Esophagus muscularis mucosa (tissue), 4 donors: ENCODE measurements around the gene LRRC3C. TPM values are rescaled to one million over a fixed set of nuclear protein-coding genes. Genes with fewer than 3 reads are reported as not detected.
"Not testable (repeated sequence)": the region's sequence is repeated elsewhere in the genome, so short reads cannot be mapped to it uniquely, and the experiment has no call there.

Experiments used
- DNase-seq: peaks from one replicate; pipeline ENCODE4 v3.0.0-alpha.2; 2017; ENCODE audit errors: extremely low spot score
- H3K27ac ChIP-seq, 4 donors: fragments of 200-600 bp; sonication (generic); replicated peaks in 1 of 4; 1 replicate in 3 of 4; 2 replicates in 1 of 4; pipeline ENCODE4 v1.5.1; 2016 to 2019; ENCODE audit warnings: mild to moderate bottlenecking in 1 of 4
- H3K27me3 ChIP-seq, 4 donors: fragments of 200-600 bp; sonication (generic); one replicate each; pipeline versions ENCODE4 v1.5.1 to v1.6.0; 2016 to 2019
- H3K36me3 ChIP-seq, 4 donors: fragments of 200-600 bp; sonication (generic); one replicate each; pipeline ENCODE4 v1.5.1; 2016 to 2019
- H3K4me1 ChIP-seq, 4 donors: fragments of 200-600 bp; sonication (generic); one replicate each; pipeline ENCODE4 v1.5.1; 2016 to 2019
- H3K4me3 ChIP-seq, 4 donors: fragments of 200-600 bp; sonication (generic); 1 replicate in 2 of 4; 2 replicates in 2 of 4; pipeline ENCODE4 v1.5.1; 2016 to 2019; ENCODE audit warnings: mild to moderate bottlenecking in 4 of 4, moderate library complexity in 1 of 4
- H3K9me3 ChIP-seq, 4 donors: fragments of 200-600 bp; sonication (generic); 1 replicate in 3 of 4; 2 replicates in 1 of 4; pipeline ENCODE4 v1.5.1; 2016 to 2019
- CTCF ChIP-seq, 3 experiments: fragments of 200-600 bp in 2 of 3; fragments of 450-650 bp in 1 of 3; sonication (generic) in 2 of 3; IDR thresholded peaks; one replicate each; pipeline ENCODE4 v1.5.1; 2017 to 2019; ENCODE audit warnings: antibody characterized with exemption in 3 of 3, mild to moderate bottlenecking in 2 of 3, moderate library complexity in 1 of 3
- EP300 ChIP-seq: sonication (generic); formaldehyde crosslinking; IDR thresholded peaks from one replicate; pipeline ENCODE4 v1.6.1; 2017; ENCODE audit warnings: antibody characterized with exemption
- POLR2A ChIP-seq: fragments of 450-650 bp; IDR thresholded peaks from one replicate; pipeline ENCODE4 v1.6.1; 2017; ENCODE audit warnings: antibody characterized with exemption, moderate library complexity, mild to moderate bottlenecking, low read depth
- POLR2AphosphoS5 ChIP-seq, 2 donors: sonication (generic); formaldehyde crosslinking; IDR thresholded peaks; one replicate each; pipeline ENCODE4 v1.6.1; 2017; ENCODE audit warnings: antibody characterized with exemption in 2 of 2
- WGBS: methylation state at CpG from one replicate; pipeline ENCODE4 v1.1.5; 2018; 5-methylcytosine and 5-hydroxymethylcytosine counted together
- intact Hi-C: fragments of 100-400 bp; cut with DNase I; formaldehyde crosslinking; loops from one replicate; pipeline ENCODE4 v1.15.1; 2023
- total RNA-seq, 4 donors: library from RNA; depleted of rRNA; stranded (reverse); fragments of >200 nt; gene quantifications; one replicate each; pipeline versions ENCODE4 v1.1.0 to v1.2.1, GENCODE V29; 2016

LRRC3C gene
- total RNA-seq, 4 donors from 2014 or later = not detected

DNA sequence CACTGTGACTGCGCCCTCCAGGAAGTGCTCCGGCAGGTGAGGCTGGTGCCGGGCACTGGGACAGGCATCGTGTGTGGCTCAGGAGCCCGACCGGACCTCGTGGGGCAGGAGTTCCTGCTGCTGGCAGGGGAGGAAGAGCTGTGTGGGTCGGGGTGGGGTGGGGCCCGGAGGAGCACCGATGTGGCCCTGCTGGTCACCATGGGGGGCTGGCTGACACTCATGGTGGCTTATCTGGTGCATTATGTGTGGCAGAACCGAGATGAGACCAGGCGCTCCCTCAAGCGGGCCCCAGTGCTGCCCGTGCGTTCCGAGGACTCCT, 16.8 kb downstream of the LRRC3C start:
- Histone ChIP-seq H3K9me3 (no peaks in the 10 kb centered on the region), H3K4me3 (no peak overlapping the region), H3K36me3 (no peaks in the 10 kb centered on the region), H3K4me1 (peaks cover 0 to 8% (median 2%) of the 10 kb centered on the region in 4 donors), H3K27me3 (peaks cover 0 to 25% (median 0%) of the 10 kb centered on the region in 4 donors), H3K27ac (no peak overlapping the region)
- DNase-seq = no peak
- TF ChIP-seq POLR2AphosphoS5 (IDR thresholded peaks at IDR 0.05) (no peak), CTCF (IDR thresholded peaks at IDR 0.05) (no peak), POLR2A (no peak), EP300 (no peak)
- intact Hi-C loops = no loop called here
- WGBS = 92% methylated on average over 11 of the region's 16 CpGs

GRCh38 chr17:39946551-39947330, 19.2 kb downstream of the LRRC3C start:
- DNase-seq = no peak
- intact Hi-C loops = no loop called here
- no peaks in the 10 kb centered on the region for H3K9me3 ChIP-seq
- H3K4me3 ChIP-seq = no peak overlapping the region
- 87% methylated on average over 5 of the region's 15 CpGs for WGBS
- peaks cover 0 to 25% (median 0%) of the 10 kb centered on the region in 4 donors for H3K27me3 ChIP-seq
- TF ChIP-seq EP300 (no peak), POLR2AphosphoS5 (IDR thresholded peaks at IDR 0.05) (no peak), POLR2A (no peak), CTCF (IDR thresholded peaks at IDR 0.05) (no peak)
- no peak overlapping the region for H3K27ac ChIP-seq
- H3K36me3 ChIP-seq = no peaks in the 10 kb centered on the region
- H3K4me1 ChIP-seq = peaks cover 0 to 7% (median under 1%) of the 10 kb centered on the region in 4 donors

DNA sequence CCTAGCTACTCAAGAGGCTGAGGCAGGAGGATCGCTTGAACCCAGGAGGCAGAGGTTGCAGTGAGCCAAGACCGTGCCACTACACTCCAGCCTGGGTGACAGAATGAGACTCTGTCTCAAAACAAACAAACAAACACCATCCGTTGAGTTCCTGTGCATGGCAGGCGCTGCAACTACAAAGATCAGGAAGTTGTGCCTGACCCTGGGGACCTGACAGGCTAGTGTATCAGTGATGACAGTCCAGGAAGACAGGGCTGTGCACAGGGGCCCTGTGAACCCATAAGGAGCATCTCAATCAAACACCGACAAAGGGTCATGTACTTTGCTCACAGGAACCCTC, 20.9 kb downstream of the LRRC3C start:
- H3K9me3 ChIP-seq, H3K4me3 ChIP-seq, H3K36me3 ChIP-seq, DNase-seq, intact Hi-C loops, H3K27ac ChIP-seq: not testable (repeated sequence)
- H3K4me1 ChIP-seq = peaks cover 10 to 14% (median 13%) of the 10 kb centered on the region in 4 donors
- H3K27me3 ChIP-seq = peaks cover 0 to 19% (median 0%) of the 10 kb centered on the region in 4 donors
- WGBS = 68% methylated on average over 5 of the region's 5 CpGs

DNA sequence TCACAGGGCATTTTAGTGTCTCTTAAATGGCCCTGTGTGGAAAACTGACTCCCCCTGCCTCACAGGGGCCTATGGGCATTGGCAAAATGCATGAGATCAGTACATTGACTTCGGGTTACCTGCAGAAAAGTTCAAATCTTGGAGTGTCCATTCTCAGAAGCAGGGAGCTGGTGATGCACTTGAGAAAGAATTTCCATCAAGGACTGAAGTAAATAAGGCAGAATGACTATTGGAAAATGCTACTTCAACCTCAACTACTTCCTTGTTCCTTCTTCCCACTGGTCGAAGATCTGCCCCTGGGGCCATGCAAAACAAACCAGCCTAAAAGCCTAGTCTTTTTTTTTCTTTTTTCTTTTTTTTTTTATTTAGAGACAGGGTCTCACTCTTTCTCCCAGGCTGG, 21.5 kb downstream of the LRRC3C start:
- no peaks in the 10 kb centered on the region for H3K36me3 ChIP-seq
- no peak overlapping the region for H3K4me3 ChIP-seq
- H3K9me3 ChIP-seq = no peaks in the 10 kb centered on the region
- H3K27me3 ChIP-seq = peaks cover 0 to 13% (median 0%) of the 10 kb centered on the region in 4 donors
- no peak for DNase-seq
- TF ChIP-seq CTCF (IDR thresholded peaks at IDR 0.05) (no peak), POLR2AphosphoS5 (IDR thresholded peaks at IDR 0.05) (no peak), EP300 (no peak), POLR2A (no peak)
- intact Hi-C loops = no loop called here
- peaks cover 14 to 16% (median 15%) of the 10 kb centered on the region in 4 donors for H3K4me1 ChIP-seq
- WGBS = 61% methylated on average over 2 of the region's 2 CpGs
- H3K27ac ChIP-seq = no peak overlapping the region

GRCh38 chr17:39950871-39951348, 23.4 kb downstream of the LRRC3C start:
- Histone ChIP-seq H3K27me3 (no peaks in the 10 kb centered on the region), H3K27ac (no peak overlapping the region), H3K4me3 (no peak overlapping the region), H3K9me3 (no peaks in the 10 kb centered on the region), H3K4me1 (peaks cover 14 to 16% (median 15%) of the 10 kb centered on the region in 4 donors), H3K36me3 (no peaks in the 10 kb centered on the region)
- WGBS = 57% methylated on average over 5 of the region's 5 CpGs
- DNase-seq = no peak
- intact Hi-C loops = loop anchor here (10.0 kb wide), 1 partner anchor 196 kb away; no protein-coding TSS in a partner anchor
- TF ChIP-seq EP300 = no peak
- no peak for TF ChIP-seq CTCF (IDR thresholded peaks at IDR 0.05)
- TF ChIP-seq POLR2A = no peak
- TF ChIP-seq POLR2AphosphoS5 (IDR thresholded peaks at IDR 0.05) = no peak
